ENCODE data around the gene MIPEP.

Gene MIPEP

GRCh38 chr13:23711355-23711754 lies 177.8 kb downstream of the MIPEP start:
- no peak overlapping the region for H3K4me2 ChIP-seq

DNA sequence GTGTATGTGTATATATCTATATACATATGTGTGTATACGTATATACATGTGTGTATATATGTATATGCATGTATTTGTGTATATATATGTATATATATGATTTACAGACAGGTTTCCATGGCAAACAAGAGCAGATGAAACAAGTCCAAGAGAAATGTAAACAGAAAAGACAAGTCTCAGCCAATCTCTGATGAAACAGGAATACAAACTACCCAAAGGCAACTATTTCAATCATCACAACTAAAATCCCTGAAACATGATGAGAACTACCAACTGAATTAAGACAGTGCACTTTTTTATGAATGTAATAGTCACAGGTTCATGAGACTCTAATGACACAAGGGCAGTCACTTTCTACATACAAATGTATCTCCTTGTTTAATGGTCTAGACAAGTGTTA lies 178.8 kb downstream of the MIPEP start:
- Histone ChIP-seq H3K27ac (no peak overlapping the region), H3K9ac (no peak overlapping the region), H3K36me3 (no peaks in the 10 kb centered on the region), H4K20me1 (no peaks in the 10 kb centered on the region), H3K4me3 (no peak overlapping the region), H3K4me2 (no peak overlapping the region), H3K27me3 (no peaks in the 10 kb centered on the region), H3K4me1 (no peaks in the 10 kb centered on the region; the same call in 1 of the 2 replicates), H3K9me3 (peaks cover 13% of the 10 kb centered on the region)
- no peak for TF ChIP-seq Cebpa-rat (IDR thresholded peaks at IDR 0.05)

More at GRCh38 chr13:23711355-23711754, 177.8 kb downstream of the MIPEP start:
- Histone ChIP-seq H4K20me1 (no peaks in the 10 kb centered on the region), H3K27me3 (no peaks in the 10 kb centered on the region), H3K9me3 (peaks cover 18% of the 10 kb centered on the region), H3K9ac (no peak overlapping the region), H3K4me3 (no peak overlapping the region), H3K36me3 (no peaks in the 10 kb centered on the region), H3K27ac (no peak overlapping the region), H3K4me1 (no peaks in the 10 kb centered on the region; the same call in 1 of the 2 replicates)
- no peak for TF ChIP-seq Cebpa-rat (IDR thresholded peaks at IDR 0.05)

DNA sequence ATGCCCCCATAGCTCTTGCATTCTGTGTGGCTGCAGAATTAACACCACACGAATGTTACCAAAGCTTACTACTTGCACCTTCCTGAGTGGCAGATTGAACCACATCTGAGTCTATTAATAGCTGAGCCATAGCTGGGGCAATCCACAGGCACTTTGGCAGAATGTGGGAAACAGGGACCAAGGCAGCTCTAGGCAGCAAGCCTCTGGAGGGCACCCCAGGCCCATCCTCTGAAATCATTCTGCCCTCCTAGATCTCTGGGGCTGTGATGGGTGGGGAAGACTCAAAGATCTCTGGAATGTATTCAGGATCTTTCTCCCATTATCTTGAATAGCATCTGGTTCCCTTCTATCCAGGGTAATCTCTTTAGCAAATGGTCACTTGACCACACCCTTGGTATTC lies 179.7 kb downstream of the MIPEP start:
- Histone ChIP-seq H3K27me3 (no peaks in the 10 kb centered on the region), H4K20me1 (no peaks in the 10 kb centered on the region), H3K9me3 (peaks cover 13% of the 10 kb centered on the region), H3K36me3 (no peaks in the 10 kb centered on the region), H3K27ac (no peak overlapping the region), H3K9ac (no peak overlapping the region), H3K4me2 (no peak overlapping the region), H3K4me3 (no peak overlapping the region), H3K4me1 (no peaks in the 10 kb centered on the region; the same call in 1 of the 2 replicates)
- no peak for TF ChIP-seq Cebpa-rat (IDR thresholded peaks at IDR 0.05)

GRCh38 chr13:23707674-23708073 lies 181.5 kb downstream of the MIPEP start:
- Histone ChIP-seq H4K20me1 (no peaks in the 10 kb centered on the region), H3K4me3 (no peak overlapping the region), H3K4me2 (no peak overlapping the region), H3K27ac (no peak overlapping the region), H3K9ac (no peak overlapping the region), H3K36me3 (no peaks in the 10 kb centered on the region), H3K9me3 (0 out of 2 replicates have a peak, but pooled peaks cover 5% of the 10 kb centered on the region), H3K4me1 (no peaks in the 10 kb centered on the region), H3K27me3 (no peaks in the 10 kb centered on the region)
- TF ChIP-seq Cebpa-rat (IDR thresholded peaks at IDR 0.05), result no peak

GRCh38 chr13:23705583-23705982 lies 183.6 kb downstream of the MIPEP start:
- H3K4me3 ChIP-seq, result no peak overlapping the region
- no peak overlapping the region for H3K4me2 ChIP-seq
- peaks cover 9% of the 10 kb centered on the region for H3K4me1 ChIP-seq
- H3K9ac ChIP-seq, result no peak overlapping the region
- H3K27me3 ChIP-seq, result no peaks in the 10 kb centered on the region
- H3K27ac ChIP-seq, result no peak overlapping the region
- H4K20me1 ChIP-seq, result no peaks in the 10 kb centered on the region
- TF ChIP-seq Cebpa-rat (IDR thresholded peaks at IDR 0.05), result no peak
- no peaks in the 10 kb centered on the region for H3K9me3 ChIP-seq
- no peaks in the 10 kb centered on the region for H3K36me3 ChIP-seq

DNA sequence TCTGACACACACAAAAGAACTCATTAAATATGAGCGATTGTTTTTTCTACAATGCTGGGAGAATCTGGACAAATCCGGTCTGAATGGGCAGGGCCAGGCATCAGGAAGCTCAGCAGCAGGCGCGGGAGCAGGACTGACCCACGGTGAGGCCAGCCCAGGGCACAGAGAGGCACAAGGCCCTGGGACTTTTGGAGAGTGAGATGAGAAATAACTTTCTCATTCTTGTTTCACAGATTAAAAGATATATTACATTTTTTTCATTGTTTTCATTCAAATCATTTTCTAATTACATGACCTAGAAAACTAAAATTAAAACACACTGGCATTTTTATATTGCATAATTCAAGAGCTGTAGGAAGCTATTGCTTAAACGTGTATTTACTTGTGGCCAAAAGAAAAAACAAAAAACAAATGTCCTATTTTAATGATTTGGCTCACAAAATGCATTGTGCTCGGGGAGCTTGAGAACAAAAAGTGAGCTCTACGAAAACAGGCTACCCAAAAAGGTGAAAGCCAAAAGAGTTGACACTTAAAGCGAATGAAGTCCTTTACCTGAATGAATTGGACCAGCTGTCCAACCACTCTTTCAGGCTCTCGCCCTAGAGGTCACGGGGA lies 185.8 kb downstream of the MIPEP start:
- Histone ChIP-seq H3K9me3 (no peaks in the 10 kb centered on the region), H3K27me3 (no peaks in the 10 kb centered on the region), H3K4me1 (peaks cover 9% of the 10 kb centered on the region), H3K4me2 (no peak overlapping the region), H4K20me1 (no peaks in the 10 kb centered on the region), H3K36me3 (no peaks in the 10 kb centered on the region), H3K27ac (no peak overlapping the region), H3K9ac (no peak overlapping the region), H3K4me3 (no peak overlapping the region)
- TF ChIP-seq Cebpa-rat (IDR thresholded peaks at IDR 0.05), result no peak

- TF ChIP-seq Cebpa-rat (IDR thresholded peaks at IDR 0.05), result no peak
- H3K27ac ChIP-seq, result no peak overlapping the region
- H3K4me2 ChIP-seq, result peak overlapping the region; percentile 46
- no peak overlapping the region for H3K9ac ChIP-seq
- H4K20me1 ChIP-seq, result no peaks in the 10 kb centered on the region
- no peaks in the 10 kb centered on the region for H3K27me3 ChIP-seq
- H3K36me3 ChIP-seq, result no peaks in the 10 kb centered on the region
- H3K4me3 ChIP-seq, result no peak overlapping the region
- peaks cover 9% of the 10 kb centered on the region for H3K4me1 ChIP-seq
- no peaks in the 10 kb centered on the region for H3K9me3 ChIP-seq
These were observed 187.6 kb downstream of the MIPEP start for GRCh38 chr13:23701636-23702035.

DNA sequence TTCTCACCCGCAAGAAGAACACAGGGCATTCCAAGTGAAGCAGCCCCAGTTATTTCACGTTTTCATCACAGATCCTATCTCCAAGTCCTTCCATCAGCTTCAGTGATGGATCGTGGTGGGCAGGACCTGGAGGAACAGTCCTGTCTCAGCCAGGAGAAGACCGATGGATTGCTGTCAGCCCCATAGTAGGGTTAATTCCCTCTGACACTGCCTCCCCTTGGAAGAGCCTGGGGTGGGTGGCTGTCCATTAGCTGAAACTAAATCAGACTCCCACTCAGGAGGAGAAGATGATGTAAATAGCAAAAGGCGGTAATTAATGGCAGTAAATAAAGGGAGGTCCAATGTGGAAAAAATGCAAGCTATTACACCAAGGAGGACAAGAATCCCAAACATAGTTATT lies 188.0 kb downstream of the MIPEP start:
- H3K9me3 ChIP-seq, result no peaks in the 10 kb centered on the region
- peak overlapping the region; percentile 46; the same call in 1 of the 2 replicates for H3K4me2 ChIP-seq
- H3K4me3 ChIP-seq, result no peak overlapping the region
- H3K27me3 ChIP-seq, result no peaks in the 10 kb centered on the region
- no peaks in the 10 kb centered on the region for H4K20me1 ChIP-seq
- H3K27ac ChIP-seq, result no peak overlapping the region
- H3K4me1 ChIP-seq, result peaks cover 14% of the 10 kb centered on the region
- H3K9ac ChIP-seq, result no peak overlapping the region
- TF ChIP-seq Cebpa-rat (IDR thresholded peaks at IDR 0.05), result no peak
- no peaks in the 10 kb centered on the region for H3K36me3 ChIP-seq

DNA sequence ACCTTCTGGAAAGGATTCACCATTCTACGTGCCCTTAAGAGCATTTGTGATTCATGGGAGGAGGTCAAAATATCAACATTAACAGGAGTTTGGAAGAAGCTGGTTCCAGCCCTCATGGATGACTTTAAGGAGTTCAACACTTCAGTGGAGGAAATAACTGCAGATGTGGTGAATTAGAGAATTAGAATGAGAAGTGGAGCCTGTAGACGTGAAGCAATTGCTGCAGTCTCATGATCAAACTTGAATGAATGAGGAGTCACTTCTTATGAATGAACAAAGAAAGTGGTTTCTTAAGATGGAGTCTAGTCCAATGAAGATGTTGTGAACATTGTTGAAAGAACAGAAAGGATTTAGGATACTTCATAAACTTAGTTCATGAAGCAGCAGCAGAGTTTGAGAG lies 189.9 kb downstream of the MIPEP start:
- no peak overlapping the region for H3K27ac ChIP-seq
- H3K4me1 ChIP-seq, result peaks cover 28% of the 10 kb centered on the region
- no peak overlapping the region for H3K9ac ChIP-seq
- no peak for TF ChIP-seq Cebpa-rat (IDR thresholded peaks at IDR 0.05)
- H3K4me3 ChIP-seq, result no peak overlapping the region
- no peaks in the 10 kb centered on the region for H4K20me1 ChIP-seq
- H3K4me2 ChIP-seq, result no peak overlapping the region
- H3K27me3 ChIP-seq, result no peaks in the 10 kb centered on the region
- no peaks in the 10 kb centered on the region for H3K36me3 ChIP-seq
- H3K9me3 ChIP-seq, result no peaks in the 10 kb centered on the region

GRCh38 chr13:23697772-23698313 lies 191.4 kb downstream of the MIPEP start:
- H4K20me1 ChIP-seq, result no peaks in the 10 kb centered on the region
- no peaks in the 10 kb centered on the region for H3K9me3 ChIP-seq
- no peak overlapping the region for H3K4me3 ChIP-seq
- no peak overlapping the region for H3K4me2 ChIP-seq
- H3K27me3 ChIP-seq, result no peaks in the 10 kb centered on the region
- H3K4me1 ChIP-seq, result peaks cover 28% of the 10 kb centered on the region
- H3K9ac ChIP-seq, result no peak overlapping the region
- no peak for TF ChIP-seq Cebpa-rat (IDR thresholded peaks at IDR 0.05)
- H3K36me3 ChIP-seq, result no peaks in the 10 kb centered on the region
- H3K27ac ChIP-seq, result no peak overlapping the region
